ENCODE measurements around the gene REL. TPM values are rescaled to one million over a fixed set of nuclear protein-coding genes. Genes with fewer than 3 reads are reported as not detected.
"Not testable (repeated sequence)": the region's sequence is repeated elsewhere in the genome, so short reads cannot be mapped to it uniquely, and the experiment has no call there.

The REL gene
- total RNA-seq, 1 donor from 2014 or later = 8.6 TPM

DNA sequence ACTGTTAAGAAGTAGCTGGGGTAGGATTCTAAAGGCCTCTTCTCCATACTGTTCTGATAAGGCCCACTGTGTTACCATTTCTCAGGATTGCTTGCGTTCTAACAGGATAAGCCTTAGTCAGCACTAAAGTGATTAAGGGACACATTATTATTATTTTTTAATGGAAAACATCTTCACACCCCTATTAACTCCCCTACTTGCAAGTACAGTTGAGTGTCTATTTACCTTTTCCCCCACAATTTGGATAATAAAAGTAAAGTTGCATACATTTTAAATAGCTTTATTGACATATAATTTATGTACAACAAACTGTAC is 9.0 kb downstream of the REL start:
- TF ChIP-seq, protein P1, sequence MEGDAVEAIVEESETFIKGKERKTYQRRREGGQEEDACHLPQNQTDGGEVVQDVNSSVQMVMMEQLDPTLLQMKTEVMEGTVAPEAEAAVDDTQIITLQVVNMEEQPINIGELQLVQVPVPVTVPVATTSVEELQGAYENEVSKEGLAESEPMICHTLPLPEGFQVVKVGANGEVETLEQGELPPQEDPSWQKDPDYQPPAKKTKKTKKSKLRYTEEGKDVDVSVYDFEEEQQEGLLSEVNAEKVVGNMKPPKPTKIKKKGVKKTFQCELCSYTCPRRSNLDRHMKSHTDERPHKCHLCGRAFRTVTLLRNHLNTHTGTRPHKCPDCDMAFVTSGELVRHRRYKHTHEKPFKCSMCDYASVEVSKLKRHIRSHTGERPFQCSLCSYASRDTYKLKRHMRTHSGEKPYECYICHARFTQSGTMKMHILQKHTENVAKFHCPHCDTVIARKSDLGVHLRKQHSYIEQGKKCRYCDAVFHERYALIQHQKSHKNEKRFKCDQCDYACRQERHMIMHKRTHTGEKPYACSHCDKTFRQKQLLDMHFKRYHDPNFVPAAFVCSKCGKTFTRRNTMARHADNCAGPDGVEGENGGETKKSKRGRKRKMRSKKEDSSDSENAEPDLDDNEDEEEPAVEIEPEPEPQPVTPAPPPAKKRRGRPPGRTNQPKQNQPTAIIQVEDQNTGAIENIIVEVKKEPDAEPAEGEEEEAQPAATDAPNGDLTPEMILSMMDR (IDR thresholded peaks at IDR 0.05; ENCODE audit: insufficient read depth, low read length, poor library complexity, severe bottlenecking) = no peak
- Histone ChIP-seq H3K36me3 (ENCODE audit: control insufficient read depth, insufficient read depth, low read length) (no peaks in the 10 kb centered on the region), H3K4me3 (ENCODE audit: low read depth, low read length) (no peak overlapping the region), H3K27me3 (ENCODE audit: control insufficient read depth, insufficient read depth, low read length) (no peaks in the 10 kb centered on the region)
- DNase-seq (ENCODE audit: low read depth) = no peak

DNA sequence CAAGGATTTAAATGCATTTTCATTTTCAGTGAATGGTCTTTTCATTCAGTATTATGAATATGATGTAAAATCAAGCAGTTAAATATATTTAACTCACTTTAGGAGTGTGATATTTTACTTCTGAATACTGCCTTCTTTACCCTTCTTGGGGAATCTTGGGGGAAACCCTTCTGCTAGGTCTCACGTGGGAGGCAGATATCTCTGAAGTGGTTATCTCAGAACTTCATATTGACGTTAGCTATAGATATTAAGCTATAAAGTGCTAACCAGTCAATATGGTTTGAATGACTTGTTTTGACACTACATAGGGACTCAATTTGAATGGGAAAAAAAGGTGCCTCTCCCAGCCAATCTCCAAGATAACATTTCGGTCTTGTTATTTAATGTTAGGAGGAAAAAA is 9.8 kb downstream of the REL start:
- H3K4me3 ChIP-seq (ENCODE audit: low read depth, low read length) = no peak overlapping the region
- TF ChIP-seq, protein P1 (IDR thresholded peaks at IDR 0.05; ENCODE audit: insufficient read depth, low read length, poor library complexity, severe bottlenecking) = no peak
- H3K27me3 ChIP-seq (ENCODE audit: control insufficient read depth, insufficient read depth, low read length) = no peaks in the 10 kb centered on the region
- DNase-seq (ENCODE audit: low read depth) = no peak
- H3K36me3 ChIP-seq (ENCODE audit: control insufficient read depth, insufficient read depth, low read length) = no peaks in the 10 kb centered on the region

DNA sequence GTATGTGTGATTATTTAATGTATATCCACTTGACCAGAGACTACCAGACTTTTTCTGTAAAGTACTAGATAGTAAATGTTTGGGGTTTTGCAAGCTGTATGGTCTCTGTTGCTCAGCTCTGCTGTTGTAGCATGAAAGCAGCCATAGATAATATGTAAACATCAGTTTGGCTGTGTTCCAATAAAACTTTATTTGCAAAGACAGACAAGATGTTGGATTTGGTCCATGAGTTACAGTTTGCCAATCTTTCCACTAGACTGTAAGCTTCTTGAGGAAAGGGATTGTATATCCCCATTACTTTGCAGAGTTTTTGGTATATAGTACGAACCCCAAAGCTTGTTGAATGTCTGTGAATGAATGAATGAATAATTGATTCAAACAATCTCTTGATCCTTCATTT is 17.2 kb downstream of the REL start:
- DNase-seq (ENCODE audit: low read depth) = no peak
- Histone ChIP-seq H3K27me3 (ENCODE audit: control insufficient read depth, insufficient read depth, low read length) (no peaks in the 10 kb centered on the region), H3K4me3 (ENCODE audit: low read depth, low read length) (no peak overlapping the region), H3K36me3 (ENCODE audit: control insufficient read depth, insufficient read depth, low read length) (no peaks in the 10 kb centered on the region)
- TF ChIP-seq, protein P1 (IDR thresholded peaks at IDR 0.05; ENCODE audit: insufficient read depth, low read length, poor library complexity, severe bottlenecking) = no peak

DNA sequence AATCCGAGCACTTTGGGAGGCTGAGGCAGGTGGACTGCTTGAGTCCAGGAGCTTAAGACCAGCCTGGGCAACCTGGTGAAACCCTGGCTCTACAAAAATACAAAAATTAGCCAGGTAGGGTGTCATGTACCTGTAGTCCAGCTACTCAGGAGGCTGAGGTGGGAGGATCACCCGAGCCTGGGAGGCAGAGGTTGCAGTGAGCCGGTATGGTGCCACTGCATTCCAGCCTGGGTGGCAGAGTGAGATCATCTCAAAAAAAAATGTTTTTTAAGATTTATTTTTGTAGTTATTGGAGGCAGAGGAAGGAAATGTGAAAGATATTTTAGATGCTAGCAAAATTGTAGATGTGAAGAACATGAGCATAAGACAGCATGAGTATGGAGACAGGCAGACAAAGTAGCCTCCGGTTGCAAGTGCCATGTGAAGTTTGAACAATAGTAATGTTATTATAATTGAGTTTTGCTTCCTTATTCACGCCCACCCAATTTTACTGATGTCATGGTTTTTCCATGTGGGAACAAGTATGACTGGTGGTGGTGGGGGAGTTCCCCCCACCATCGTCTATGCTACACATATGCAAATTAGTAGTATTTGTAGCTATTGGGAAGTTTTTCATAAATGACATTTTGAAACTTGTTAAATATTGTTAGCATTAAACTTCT is 18.0 kb downstream of the REL start:
- H3K27me3 ChIP-seq (ENCODE audit: control insufficient read depth, insufficient read depth, low read length) = no peaks in the 10 kb centered on the region
- DNase-seq (ENCODE audit: low read depth) = no peak
- no peak overlapping the region for H3K4me3 ChIP-seq (ENCODE audit: low read depth, low read length)
- TF ChIP-seq, protein P1 (IDR thresholded peaks at IDR 0.05; ENCODE audit: insufficient read depth, low read length, poor library complexity, severe bottlenecking) = no peak
- H3K36me3 ChIP-seq (ENCODE audit: control insufficient read depth, insufficient read depth, low read length) = no peaks in the 10 kb centered on the region

DNA sequence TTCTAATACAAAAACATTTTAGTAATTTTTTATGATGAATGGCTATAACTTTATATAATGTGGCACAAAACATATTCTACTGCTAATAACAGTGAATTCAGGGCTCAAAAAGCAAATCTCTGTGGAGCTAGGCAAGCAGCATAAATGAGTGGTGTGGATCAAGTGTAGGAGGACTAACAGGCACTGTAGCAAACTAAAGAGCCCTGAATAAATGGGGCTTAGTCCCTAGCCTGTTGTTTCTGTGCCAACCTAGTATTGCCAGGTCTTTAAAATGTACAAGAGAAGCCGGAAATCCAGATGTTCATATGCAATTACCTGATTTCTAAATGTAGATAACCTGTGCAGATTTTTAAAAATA is 18.5 kb downstream of the REL start:
- H3K36me3 ChIP-seq (ENCODE audit: control insufficient read depth, insufficient read depth, low read length) = no peaks in the 10 kb centered on the region
- DNase-seq (ENCODE audit: low read depth) = no peak
- H3K27me3 ChIP-seq (ENCODE audit: control insufficient read depth, insufficient read depth, low read length) = no peaks in the 10 kb centered on the region
- TF ChIP-seq, protein P1 (IDR thresholded peaks at IDR 0.05; ENCODE audit: insufficient read depth, low read length, poor library complexity, severe bottlenecking) = no peak
- H3K4me3 ChIP-seq (ENCODE audit: low read depth, low read length) = no peak overlapping the region

DNA sequence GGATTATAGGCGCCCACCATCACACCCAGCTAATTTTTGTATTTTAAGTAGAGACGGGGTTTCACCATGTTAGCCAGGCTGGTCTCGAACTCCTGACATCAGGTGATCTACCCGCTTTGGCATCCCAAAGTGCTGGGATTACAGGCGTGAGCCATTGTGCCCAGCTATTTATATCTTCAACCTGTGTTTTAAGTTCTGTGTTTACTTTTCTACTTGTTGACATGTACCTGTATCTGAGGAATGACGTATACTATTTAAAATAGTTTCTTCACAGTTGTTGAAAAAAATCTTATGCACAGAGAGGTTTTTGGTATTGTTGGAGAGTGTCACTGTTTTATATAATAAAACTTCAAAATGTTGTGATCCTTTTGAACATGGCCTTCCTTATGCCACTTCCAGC is 19.9 kb downstream of the REL start:
- not testable (repeated sequence) for H3K27me3 ChIP-seq (ENCODE audit: control insufficient read depth, insufficient read depth, low read length); H3K36me3 ChIP-seq (ENCODE audit: control insufficient read depth, insufficient read depth, low read length); DNase-seq (ENCODE audit: low read depth); H3K4me3 ChIP-seq (ENCODE audit: low read depth, low read length)

DNA sequence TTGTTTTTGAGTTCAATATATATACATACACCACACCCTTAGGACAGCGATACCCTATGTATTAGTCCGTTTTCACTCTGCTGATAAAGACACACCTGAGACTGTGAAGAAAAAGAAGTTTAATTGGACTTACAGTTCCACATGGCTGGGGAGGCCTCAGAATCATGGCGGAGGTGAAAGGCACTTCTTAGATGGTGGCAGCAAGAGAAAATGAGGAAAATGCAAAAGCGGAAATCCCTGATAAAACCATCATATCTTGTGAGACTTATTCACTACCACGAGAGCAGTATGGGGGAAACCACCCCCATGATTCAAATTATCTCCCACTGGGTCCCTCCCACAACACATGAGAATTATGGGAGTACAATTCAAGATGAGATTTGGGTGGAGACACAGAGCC is 24.5 kb downstream of the REL start:
- H3K36me3 ChIP-seq (ENCODE audit: control insufficient read depth, insufficient read depth, low read length); DNase-seq (ENCODE audit: low read depth): not testable (repeated sequence)

More for the DNA sequence above, 24.5 kb downstream of the REL start:
- not testable (repeated sequence) for H3K4me3 ChIP-seq (ENCODE audit: low read depth, low read length); H3K27me3 ChIP-seq (ENCODE audit: control insufficient read depth, insufficient read depth, low read length)

Data from kidney epithelial cell (primary cell).